8988T (cell line): ENCODE measurements around the gene CD99L2.
"Not testable (repeated sequence)": the region's sequence is repeated elsewhere in the genome, so short reads cannot be mapped to it uniquely, and the experiment has no call there.

ENCODE experiments used
- DNase-seq: peaks from one replicate; pipeline ENCODE4 v3.0.0; 2011

CD99L2 gene

DNA sequence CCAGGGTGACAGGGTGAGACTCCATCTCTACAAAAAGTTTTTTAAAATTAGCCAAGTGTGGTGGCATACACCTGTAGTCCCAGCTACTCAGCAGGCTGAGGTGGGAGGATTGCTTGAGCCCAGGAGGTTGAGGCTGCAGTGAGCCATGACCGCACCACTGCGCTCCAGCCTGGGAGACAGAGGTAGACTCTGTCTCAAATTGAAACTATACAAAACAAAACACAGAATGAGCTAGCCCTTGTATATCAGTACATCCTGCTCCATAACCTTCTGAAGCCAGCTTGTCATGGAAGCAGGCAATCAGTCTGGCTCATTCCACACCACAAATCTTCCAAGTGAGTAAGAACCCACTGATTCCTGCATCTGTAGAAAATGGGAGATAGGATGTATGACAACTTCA is 49.0 kb downstream of the CD99L2 start:
- DNase-seq, result no peak

DNA sequence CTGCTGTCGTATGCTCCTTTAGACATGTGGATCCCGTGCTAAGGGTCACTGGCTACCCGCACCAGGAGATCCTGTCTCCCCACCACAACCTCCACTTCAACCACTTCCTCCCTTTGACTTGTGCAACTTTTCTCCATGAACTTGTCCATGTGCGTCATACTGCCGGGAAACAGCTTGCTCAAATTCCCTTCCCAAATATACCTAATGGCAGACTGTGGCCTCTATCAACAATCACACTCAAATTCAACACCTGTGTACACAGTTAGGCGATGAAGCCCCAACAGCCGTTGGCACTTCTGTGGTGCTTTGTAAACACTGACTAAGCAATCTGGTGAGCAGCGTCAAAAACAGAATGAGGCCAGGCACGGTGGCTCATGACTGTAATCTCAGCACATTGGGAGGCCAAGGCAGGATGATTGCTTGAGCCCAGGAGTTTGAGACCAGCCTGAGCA is 49.5 kb downstream of the CD99L2 start:
- no peak for DNase-seq

DNA sequence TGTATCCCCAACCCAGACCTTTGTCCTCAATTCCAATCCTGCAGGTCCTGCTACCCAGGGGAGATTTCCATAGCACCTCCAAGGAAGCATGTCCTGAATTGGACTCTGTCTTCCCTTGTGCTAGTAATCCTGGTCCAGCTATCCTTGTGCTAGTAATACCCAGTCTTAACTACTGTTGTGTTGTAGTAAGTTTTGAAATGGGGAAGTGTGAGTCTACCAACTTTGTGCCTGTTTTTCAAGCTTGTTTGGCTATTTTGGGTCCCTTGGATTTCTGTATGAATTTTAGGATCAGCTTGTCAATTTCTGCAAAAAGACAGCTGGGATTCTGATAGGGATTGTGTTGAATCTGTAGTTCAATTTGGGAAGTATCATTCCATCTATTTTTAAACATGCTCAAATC is 51.4 kb downstream of the CD99L2 start:
- no peak for DNase-seq

DNA sequence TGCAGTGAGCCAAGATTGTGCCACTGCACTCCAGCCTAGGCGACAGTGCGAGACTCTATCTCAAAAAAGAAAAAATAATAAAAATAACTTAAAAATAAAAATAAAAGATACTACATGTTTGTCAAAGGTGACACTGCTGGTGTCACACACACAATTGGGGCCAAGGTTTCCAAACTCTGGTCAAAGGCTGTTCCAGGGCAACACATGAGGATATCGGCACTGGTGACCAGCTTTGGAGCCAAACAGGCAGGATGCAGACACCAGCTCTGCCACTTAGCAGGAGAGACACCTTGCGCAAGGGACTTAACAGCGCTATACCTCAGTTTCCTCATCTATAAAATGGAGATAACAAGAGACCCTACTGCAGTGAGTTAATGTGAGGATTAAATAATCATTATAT is 52.3 kb downstream of the CD99L2 start:
- DNase-seq, result no peak

DNA sequence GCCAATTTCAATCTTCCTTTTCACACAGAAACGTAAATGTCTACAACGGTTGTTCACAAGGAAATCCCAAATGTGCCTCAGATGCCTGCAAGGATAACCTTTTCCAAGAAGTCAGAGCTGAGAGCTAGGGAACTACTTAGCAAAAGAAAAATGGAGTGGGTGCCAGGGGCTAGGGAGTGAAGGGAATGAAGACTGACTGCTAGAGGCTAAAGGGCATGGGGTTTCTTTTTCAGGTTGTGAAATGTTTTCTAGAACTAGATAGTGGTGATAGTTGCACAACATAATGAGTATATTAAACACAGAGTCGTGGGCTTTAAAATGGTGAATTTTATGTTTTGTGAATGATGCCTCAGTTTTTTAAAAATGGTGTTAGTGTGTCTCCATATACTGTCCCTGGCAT is 53.4 kb downstream of the CD99L2 start:
- no peak for DNase-seq

DNA sequence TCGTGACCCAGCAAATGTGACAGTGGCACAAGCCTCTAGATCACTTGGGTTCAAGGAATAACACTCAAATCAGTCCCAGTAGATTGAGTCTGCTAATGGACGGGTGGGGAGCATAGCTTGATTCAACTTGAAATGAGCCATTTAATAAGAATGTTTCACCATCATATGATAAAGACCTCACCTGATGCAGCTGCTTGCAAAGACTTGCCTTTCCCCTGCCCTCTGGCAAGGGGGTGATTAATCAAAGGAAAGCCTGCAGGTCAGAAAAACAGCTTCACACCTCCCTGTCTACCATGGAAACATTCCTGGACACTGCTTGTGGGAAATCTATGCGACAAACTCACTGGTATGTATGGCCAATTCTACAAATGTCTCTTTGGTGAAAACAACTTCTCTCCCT is 54.5 kb downstream of the CD99L2 start:
- no peak for DNase-seq

DNA sequence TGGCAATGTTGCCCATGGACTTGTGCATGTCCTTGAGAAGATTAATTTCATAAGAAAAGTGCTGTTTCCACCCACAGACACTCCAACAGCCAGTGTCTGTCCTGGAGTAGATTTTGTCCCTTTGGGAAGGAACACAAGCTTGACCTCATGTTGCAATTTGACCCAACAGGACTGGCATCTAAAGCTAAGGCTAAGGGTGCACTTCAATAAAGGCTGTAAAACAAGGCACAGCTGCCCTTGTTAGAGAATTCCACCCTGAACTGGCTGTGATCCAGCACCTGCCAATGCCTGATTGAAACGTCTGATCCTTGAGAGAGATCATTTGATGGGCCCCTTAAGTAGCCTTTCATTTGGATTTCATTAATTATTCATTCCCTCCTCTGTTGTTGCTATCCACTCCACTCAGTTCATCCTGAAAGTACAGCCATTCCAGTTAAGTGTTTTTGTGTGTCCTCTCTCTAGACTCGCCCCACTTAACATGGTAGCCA is 56.2 kb downstream of the CD99L2 start:
- DNase-seq, result no peak

DNA sequence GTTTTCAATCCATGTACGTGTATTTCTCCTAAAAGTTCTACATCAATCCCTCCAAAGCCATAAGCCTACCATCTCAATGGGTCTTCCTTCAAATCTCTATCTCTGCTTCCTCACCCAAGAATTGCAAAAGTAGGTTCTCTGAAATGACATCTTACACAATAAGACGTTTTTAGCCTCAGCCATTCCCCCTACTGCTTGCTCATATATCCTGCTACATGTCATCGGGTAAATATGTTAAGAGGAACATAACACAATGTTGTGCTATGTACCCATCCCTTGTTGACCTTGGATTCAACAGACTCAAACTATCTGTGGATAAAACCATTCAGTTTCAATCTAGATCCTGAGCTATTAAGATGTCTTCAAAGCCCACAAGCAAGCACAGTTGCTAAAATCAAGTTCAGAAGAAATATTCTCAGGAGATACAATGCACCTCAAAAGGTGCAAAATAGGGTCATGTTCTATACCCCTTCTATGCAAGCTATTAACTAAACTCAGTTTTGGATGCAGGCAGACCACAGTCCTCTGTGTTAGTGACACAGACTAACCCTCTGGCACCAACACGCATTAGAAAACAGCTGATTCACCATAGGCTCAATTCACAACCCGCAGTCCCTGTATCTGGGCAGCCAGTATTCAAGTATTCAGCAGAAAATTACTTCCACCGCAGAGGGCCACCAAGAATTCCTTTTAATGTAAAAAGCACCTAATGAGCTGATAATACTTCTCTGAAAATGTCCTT is 56.8 kb downstream of the CD99L2 start:
- no peak for DNase-seq

DNA sequence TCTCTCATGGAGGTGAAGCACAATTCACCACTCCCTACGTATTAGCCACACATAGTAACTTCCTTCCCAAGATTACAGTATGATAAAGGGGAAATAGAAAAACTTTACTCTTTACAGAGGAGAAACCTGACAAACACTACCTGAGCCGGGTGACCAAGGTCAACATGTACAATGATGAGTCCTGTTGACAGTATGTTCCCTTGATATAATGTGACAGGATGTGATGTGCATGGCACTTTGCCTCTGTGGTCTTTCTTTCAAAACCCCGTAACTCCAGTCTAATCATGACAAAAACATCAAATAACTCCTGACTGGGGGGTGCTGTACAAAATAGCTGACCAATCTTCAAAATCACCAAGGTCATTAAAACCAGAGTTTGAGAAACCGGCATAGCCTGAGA is 60.6 kb downstream of the CD99L2 start:
- no peak for DNase-seq

DNA sequence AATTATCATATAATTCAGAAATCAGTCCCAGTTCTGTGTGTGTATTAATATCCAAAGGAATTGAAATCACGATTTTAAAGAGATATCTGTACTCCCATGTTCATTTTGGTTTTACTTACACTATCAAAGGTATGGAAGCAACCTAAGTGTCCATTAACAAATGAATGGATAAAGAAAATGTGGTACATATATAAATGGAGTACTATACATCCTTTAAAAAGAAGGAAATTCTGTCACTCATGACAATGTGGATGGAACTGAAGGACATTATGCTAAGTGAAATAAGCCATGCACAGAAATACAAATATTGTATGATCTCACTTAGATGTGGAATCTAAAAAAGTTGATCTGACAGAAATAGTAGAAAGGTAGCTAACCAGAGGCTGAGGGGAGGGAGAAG is 63.8 kb downstream of the CD99L2 start:
- no peak for DNase-seq

DNA sequence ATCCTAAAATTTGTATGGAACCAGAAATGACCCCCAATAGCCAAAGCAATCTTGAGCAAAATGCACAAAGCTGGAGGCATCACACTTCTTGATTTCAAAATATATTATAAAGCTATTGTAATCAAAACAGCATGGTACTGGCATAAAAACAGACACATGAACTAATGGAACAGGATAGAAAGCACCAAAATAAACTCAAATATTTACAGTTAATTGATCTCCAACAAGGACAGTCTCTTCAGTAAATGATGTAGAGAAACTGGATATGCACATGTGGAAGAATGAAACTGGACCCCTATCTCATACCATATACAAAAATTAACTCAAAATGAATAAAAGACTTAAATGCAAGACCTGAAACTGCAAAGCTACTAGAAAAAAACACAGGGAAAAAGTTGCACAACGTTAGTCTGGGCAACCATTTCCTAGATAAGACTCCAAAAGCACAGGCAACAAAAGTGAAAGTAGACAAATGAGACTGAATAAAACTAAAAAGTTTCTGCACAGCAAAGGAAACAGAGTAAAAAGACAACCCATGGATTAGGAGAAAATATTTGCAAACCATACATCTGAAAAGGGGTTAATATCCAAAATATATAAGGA is 64.9 kb downstream of the CD99L2 start:
- no peak for DNase-seq

DNA sequence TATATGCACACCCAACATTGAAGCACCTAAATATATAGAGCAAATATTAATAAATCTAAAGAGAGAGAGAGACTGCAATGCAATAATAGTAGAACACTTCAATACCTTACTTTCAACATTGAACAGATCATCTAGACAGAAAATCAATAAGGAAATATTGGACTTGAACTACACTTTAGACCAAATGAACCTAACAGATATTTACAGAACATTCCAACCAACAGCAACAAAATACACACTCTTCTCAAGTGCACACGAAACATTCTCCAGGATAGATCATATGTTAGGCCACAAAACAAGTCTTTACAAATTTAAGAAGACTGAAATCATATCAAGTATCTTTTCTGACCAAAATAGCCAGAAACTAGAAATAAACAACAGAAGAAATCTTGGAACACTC is 66.6 kb downstream of the CD99L2 start:
- DNase-seq, result no peak

DNA sequence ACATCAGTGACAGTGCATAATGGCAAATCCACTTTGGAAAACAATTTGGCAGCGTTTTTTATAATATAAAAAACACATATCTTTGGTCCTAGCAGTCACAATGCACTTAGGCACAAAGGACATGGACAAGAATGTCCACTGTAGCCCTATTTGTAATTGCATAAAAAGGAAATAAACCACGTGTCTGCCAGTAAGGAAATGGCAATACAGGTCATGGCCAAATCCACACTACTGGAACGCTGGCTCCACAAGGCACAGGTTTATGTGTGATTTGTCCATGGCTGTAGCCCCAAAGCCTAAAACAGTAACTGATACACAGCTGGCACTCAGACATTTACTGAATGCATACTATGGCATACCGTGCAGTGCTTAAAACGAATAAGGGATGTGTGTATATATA is 69.7 kb downstream of the CD99L2 start:
- no peak for DNase-seq

DNA sequence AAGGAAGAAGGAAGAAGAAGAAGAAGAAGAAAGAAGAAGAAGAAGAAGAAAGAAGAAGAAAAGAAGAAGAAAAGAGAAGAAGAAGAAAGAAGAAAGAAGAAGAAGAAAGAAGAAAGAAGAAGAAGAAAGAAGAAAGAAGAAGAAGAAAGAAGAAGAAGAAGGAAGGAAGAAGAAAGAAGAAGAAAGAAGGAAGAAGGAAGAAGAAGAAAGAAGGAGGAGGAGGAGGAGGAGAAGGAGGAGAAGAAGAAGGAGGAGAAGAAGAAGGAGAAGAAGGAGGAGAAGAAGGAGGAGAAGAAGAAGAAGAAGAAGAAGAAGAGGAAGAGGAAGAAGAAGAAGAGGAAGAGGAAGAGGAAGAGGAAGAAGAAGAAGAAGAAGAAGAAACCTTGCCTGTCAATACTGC is 74.1 kb downstream of the CD99L2 start:
- DNase-seq, result not testable (repeated sequence)

DNA sequence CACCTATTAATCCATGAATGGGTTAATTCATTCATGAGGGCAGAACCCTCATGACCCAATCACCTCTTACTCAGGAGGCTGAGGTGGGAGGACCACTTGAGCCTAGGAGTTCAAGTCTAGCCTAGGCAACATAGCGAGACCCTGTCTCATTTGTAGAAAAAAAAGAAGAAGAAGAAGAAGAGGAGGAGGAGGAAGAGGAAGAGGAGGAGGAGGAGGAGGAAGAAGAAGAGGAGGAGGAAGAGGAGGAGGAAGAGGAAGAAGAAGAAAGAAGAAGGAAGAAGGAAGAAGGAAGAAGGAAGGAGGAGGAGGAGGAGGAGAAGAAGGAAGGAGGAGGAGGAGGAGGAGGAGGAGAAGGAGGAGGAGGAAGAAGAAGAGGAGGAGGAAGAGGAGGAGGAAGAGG is 74.6 kb downstream of the CD99L2 start:
- DNase-seq, result not testable (repeated sequence)

DNA sequence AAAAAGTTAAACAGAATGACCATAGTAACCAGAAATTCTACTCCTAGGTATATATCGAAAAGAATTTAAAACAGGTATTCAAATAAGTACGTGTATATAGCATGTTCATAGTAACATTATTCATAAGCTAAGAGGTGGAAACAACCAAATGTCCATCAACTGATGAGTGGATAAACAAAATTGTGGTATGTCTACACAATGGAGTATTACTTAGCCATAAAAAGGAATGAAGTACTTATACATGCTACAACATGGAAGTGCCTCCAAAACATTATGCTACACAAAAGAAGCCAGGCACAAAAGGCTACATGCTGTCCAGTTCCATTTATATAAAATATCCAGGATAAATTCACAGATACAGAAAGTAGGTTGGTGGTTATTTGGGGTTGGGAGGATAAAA is 76.5 kb downstream of the CD99L2 start:
- DNase-seq, result no peak

DNA sequence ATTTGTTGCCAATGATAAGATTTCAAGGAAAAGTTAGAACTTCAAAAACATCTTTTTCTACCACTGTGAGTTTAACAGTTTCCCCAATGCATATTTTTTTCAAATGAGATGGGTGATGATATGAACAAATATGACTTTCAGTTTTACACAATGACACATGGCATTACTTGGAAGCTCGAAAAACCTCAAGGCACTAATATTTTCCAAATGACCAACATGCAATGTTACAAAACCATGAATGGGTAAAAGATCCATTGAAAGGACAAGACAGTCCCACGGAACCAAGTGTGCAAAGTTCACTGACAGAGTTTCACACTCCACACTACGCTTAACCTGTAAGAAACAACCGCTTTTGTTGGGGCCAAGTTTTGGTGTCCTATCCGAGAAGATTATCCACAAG is 84.5 kb downstream of the CD99L2 start:
- DNase-seq, result no peak

DNA sequence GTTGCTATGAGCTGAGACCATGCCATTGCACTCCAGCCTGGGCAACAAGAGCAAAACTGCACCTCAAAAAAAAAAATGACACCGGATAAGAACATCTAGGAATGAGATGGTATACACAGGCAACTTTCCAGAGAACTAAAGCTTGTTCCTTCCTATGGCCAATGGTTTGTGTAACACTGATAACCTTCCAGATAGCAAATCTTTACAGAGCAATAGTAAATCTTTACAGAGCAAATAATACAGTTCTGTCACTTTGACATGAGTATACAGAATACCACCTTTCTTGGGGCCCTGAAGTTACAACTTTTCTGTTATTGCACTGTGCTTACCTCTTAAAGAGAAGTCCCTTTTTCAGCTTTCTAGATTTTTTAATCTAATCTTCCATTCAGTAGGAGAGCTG is 91.6 kb downstream of the CD99L2 start:
- DNase-seq, result no peak

DNA sequence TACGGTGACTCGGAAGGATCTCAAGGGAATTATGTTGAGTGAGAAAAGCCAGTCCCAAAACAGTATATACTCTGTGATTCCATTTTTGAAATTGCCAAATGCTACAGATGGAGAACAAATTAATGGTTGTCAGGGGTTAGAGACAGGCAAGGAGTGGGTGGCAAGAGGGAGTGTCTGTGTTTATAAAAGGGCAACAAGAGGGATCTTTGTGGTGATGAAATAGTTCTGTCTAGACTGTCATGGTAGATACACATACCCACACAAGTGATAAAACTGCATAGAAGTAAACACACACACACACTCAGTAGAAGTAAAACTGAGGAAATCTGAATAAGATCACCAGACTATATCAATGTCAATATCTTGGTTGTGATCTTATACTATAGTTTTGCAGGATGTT is 92.7 kb downstream of the CD99L2 start:
- no peak for DNase-seq

DNA sequence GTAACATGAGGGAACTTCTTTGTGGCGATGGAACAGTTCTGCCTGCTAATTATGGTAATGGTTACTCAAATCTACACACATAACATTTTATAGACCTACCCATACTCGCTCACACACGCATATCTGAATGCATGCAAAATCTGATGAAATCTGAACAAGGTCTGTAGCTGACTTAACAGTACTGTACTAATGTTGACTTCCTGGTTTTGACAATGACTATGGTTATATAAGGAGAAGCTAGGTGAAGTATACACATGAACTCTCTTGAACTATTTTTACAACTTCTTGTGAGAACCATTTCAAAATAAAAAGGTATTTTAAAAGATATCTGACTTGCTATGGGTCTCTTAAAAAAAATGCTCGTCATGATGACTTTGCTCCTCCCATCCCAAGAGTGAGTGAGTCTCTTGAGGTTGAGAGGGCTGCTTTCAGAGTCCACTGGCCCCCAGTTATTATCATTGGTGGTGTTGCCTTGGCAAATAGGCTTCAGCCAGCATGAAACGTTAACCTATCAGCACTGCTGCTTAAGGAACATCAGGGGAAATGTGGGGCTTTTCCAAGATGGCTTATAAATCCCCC is 105.4 kb downstream of the CD99L2 start:
- no peak for DNase-seq

DNA sequence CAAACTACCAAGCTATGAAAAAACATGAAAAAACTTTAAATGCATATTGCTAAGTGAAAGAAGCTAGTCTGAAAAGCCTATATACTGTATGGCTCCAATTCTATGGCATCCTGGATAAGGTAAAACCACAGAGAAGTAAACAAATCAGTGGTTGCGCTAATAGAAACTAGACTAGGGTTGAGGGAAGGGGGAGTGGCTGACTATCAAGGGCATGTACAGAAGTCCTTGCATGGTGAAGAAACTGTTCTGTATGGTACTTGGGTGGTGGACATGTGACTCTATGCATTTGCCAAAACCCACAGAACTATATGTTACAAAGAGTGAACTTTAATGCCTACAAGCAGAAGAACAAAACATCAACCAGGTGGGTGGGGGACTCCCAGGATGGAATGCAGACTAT is 108.4 kb downstream of the CD99L2 start:
- DNase-seq, result no peak

DNA sequence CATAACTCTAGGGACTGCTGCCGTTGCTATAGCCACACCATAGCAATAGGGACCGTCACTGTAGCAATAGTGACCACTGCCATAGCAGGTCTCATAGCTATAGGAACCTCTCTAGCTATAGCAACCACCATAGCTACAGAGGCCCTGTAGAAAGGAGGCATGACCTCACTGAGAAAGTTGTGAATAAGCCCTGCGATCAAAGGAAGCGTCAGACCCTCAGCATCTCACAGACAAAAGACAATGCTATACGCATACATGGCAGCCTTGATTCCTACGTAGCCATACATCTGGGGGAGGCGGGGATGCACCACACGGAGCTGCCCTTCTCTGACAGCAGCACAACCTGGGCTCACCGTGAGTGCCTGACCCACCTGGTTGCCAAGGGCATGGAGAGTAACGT is 116.8 kb downstream of the CD99L2 start:
- no peak for DNase-seq

DNA sequence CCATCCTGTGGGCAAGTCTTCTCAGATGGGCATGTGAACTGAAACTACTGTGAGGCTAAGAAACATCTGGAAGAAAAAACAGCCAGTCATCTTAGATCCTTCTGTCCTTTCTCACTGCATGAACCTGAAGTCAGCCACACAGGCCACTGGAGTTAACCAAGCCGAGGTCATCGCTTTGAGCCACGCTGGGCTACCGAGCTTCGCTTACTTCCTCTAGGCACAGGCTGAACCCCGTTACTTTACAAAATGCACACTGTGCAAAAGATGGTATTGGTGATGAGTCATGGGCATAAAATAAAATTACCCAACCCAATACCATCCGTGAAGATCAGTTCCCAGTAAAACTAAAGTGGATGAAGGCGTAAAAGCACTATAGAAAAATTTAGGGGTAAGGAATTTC is 119.1 kb downstream of the CD99L2 start:
- DNase-seq, result no peak

DNA sequence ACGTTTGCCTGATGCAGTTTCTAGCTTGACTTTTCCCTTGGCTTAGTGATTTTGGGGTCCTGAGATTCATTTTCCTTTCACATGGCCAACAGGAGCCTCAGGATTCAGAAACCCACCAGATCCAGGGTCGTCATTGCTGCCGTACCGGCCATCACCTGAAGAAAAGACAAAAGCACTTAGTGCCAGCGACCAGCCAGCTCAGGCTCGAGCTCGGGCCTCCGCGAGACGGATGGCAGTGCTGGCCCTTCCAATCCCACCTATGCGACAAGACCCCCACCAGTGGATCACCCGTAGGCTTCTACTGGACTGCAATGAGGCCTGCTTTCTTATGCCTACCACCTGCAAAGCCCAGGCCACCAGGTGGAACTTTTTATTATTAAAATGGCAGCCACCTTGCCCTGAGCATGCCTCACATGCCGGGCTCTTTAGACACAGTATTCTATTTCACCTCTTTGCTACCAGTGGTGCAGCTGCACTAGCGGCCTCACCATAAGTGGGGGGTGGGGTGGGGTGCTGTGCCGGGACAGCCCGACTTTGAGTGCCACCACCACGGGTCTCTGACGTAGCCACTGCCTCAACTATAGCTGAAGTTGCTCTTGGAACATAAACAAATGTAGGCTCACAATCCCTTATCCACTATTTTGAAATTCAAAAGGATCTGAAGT is 121.0 kb downstream of the CD99L2 start:
- no peak for DNase-seq
